IgD-negative memory B cell (primary cell): ENCODE results near the gene HIP1. TPM values are rescaled to one million over a fixed set of nuclear protein-coding genes. Genes with fewer than 3 reads are reported as not detected.
A peak's percentile ranks its signal among the peaks of the same experiment; 100 is the strongest.

Experiments
- H3K27ac Mint-ChIP-seq, 3 donors: one replicate each; pipeline ENCODE4 v1.8.0; 2020 to 2022; ENCODE audit warnings: mild to moderate bottlenecking in 3 of 3, mixed read lengths in 3 of 3, moderate library complexity in 1 of 3
- H3K27me3 Mint-ChIP-seq: one replicate; pipeline ENCODE4 v1.8.0; 2021; ENCODE audit warnings: mixed read lengths
- H3K36me3 Mint-ChIP-seq: one replicate; pipeline ENCODE4 v1.8.0; 2020; ENCODE audit warnings: mild to moderate bottlenecking, mixed read lengths
- H3K4me1 Mint-ChIP-seq, 3 donors: one replicate each; pipeline ENCODE4 v1.8.0; 2020 to 2022; ENCODE audit warnings: mixed read lengths in 3 of 3, mild to moderate bottlenecking in 1 of 3
- H3K4me3 Mint-ChIP-seq, 4 donors: one replicate each; pipeline ENCODE4 v1.8.0; 2020 to 2022; ENCODE audit warnings: mild to moderate bottlenecking in 4 of 4, mixed read lengths in 4 of 4, moderate library complexity in 3 of 4
- H3K9me3 Mint-ChIP-seq, 3 donors: one replicate each; pipeline ENCODE4 v1.8.0; 2020 to 2021; ENCODE audit warnings: mixed read lengths in 3 of 3, mild to moderate bottlenecking in 1 of 3
- polyA plus RNA-seq: library from polyadenylated mRNA; unstranded; fragments of 300-500 nt; fragmentation: Illumina TruSeq; gene quantifications from one replicate; pipeline ENCODE4 v1.2.3, GENCODE V29; 2021

Gene HIP1
- polyA plus RNA-seq, 1 donor from 2014 or later = 3.4 TPM

DNA sequence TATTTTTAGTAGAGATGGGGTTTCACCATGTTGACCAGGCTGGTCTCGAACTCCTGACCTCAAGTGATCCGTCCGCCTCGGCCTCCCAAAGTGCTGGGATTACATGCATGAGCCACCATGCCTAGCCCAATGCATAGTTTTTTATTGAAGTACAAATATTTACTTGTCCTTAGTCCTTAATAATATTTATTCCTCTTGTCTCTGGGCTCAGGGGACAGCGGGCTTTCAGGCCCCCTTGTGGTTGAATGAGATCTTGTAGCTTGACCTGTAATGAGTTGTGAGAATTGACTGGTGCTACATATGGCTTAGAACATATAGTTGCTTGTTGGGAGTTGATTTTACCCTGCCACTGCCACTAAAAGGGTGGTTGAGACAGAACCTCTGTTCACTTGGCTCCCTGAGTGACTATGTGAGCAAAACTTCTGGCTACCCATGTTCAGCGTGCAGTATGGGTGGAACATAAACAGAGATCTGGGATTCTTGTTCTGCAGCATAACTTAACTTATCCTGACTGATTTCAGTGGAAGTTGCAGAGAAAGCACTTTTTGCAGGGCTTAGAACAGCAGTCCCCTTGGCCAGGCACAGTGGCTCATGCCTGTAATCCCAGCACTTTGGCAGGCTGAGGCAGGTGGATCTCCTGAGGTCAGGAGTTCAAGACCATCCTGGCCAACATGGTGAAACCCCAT lies 18.4 kb upstream of the HIP1 start:
- Mint-ChIP-seq H3K9me3 (no peaks in the 10 kb centered on the region), H3K27ac (no peak overlapping the region), H3K4me3 (no peak overlapping the region), H3K4me1 (peaks cover 0 to 5% (median 3%) of the 10 kb centered on the region in 3 donors), H3K36me3 (no peaks in the 10 kb centered on the region), H3K27me3 (no peaks in the 10 kb centered on the region)

- no peak overlapping the region for H3K27ac Mint-ChIP-seq
- peaks cover 0 to 5% (median 3%) of the 10 kb centered on the region in 3 donors for H3K4me1 Mint-ChIP-seq
- H3K36me3 Mint-ChIP-seq = no peaks in the 10 kb centered on the region
Measured at GRCh38 chr7:75756206-75756990, 17.7 kb upstream of the HIP1 start.

DNA sequence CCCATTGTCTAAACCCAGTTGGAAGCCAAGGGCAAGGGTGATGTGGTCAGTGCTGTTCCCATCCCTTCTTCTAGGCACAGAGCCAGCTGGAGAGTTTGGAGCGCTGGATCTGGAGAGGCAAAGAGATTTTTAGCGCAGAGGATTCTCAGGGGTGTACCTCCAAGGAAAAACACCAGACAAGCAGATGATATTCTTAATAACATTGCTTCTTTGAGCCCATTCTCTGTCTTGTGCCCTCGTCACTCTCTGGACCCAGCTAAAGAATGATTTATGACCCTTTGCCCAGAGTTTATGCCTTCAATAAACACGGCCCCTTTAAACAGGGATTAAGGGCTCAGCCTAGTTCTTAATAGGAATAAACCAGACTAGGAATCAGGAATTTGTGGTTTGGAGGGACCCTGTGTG lies 4.7 kb upstream of the HIP1 start:
- Mint-ChIP-seq H3K27ac (peak overlapping the region in 2 of 3 donors; percentile 2 to 53), H3K36me3 (peaks cover 1% of the 10 kb centered on the region), H3K4me1 (peaks cover 16 to 20% (median 16%) of the 10 kb centered on the region in 3 donors), H3K9me3 (no peaks in the 10 kb centered on the region), H3K4me3 (peak overlapping the region in 1 of 4 donors; percentile 6), H3K27me3 (no peaks in the 10 kb centered on the region)

More at GRCh38 chr7:75756206-75756990, 17.7 kb upstream of the HIP1 start:
- no peaks in the 10 kb centered on the region for H3K27me3 Mint-ChIP-seq
- H3K9me3 Mint-ChIP-seq = no peaks in the 10 kb centered on the region
- no peak overlapping the region for H3K4me3 Mint-ChIP-seq

GRCh38 chr7:75740846-75741497 lies 2.2 kb upstream of the HIP1 start:
- Mint-ChIP-seq H3K36me3 (peaks cover 1% of the 10 kb centered on the region), H3K4me3 (peak overlapping the region; percentile 73 to 95 (median 82)), H3K27ac (peak overlapping the region; percentile 5 to 94 (median 61)), H3K4me1 (peaks cover 17 to 20% (median 19%) of the 10 kb centered on the region in 3 donors), H3K27me3 (no peaks in the 10 kb centered on the region), H3K9me3 (no peaks in the 10 kb centered on the region)

- Mint-ChIP-seq H3K4me1 (peaks cover 15 to 19% (median 17%) of the 10 kb centered on the region in 3 donors), H3K27ac (peak overlapping the region; percentile 88 to 99 (median 91)), H3K4me3 (peak overlapping the region; percentile 95 to 99 (median 98)), H3K36me3 (peaks cover 1% of the 10 kb centered on the region), H3K9me3 (no peaks in the 10 kb centered on the region), H3K27me3 (no peaks in the 10 kb centered on the region)
Measured at GRCh38 chr7:75739796-75740672, 1.3 kb upstream of the HIP1 start.

DNA sequence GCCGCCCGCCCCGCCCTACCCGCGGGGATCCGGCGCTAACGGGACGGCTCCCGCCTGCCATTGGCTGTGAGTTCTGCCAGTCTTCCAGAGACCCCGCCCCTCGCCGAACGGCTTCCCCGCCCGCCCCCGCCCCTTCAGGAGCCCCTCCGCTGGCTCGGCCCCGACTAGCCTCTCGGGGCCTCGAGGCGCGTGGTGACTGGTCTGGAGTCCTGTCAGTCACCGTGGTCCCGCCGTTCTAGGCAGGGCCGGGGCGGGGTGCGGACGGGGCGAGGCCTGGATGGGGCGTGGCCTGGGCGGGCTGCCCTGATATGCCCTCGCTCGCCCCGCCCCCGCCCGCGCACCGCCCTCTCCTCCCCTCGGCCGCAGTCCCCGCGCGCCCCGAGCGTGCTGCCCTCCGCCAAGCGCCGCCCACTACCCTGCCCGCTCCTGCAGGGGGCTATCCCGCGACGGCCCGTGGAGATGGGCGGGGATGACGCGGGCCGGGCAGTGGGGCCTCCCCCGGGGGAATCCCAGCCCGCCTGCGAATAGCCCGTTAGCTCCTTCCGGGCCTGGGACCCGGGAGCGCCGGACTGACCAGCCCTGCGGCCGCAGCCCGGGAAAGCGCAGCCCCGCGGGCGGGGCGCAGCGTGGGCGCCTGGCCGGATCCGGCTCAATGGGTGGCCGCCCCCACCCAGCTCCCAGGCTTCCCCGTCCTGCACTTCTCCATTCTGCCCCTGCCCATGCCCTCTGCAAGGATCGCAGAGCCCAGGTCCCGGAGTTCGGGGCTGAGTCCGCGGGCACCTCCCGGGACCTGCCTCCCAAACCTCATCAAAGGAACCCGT lies 444 bp upstream of the HIP1 start:
- Mint-ChIP-seq H3K27me3 (no peaks in the 10 kb centered on the region), H3K27ac (peak overlapping the region; percentile 88 to 99 (median 91)), H3K4me3 (peak overlapping the region; percentile 95 to 99 (median 98)), H3K4me1 (peaks cover 14 to 21% (median 19%) of the 10 kb centered on the region in 3 donors), H3K36me3 (peaks cover 1% of the 10 kb centered on the region), H3K9me3 (no peaks in the 10 kb centered on the region)

- Mint-ChIP-seq H3K36me3 (peaks cover 2% of the 10 kb centered on the region), H3K27ac (peak overlapping the region in 2 of 3 donors; percentile 74 to 78), H3K9me3 (no peaks in the 10 kb centered on the region), H3K4me3 (peak overlapping the region; percentile 87 to 97 (median 96)), H3K27me3 (no peaks in the 10 kb centered on the region), H3K4me1 (peaks cover 14 to 26% (median 21%) of the 10 kb centered on the region in 3 donors)
Measured at GRCh38 chr7:75737856-75738603, 711 bp downstream of the HIP1 start.

GRCh38 chr7:75735581-75736350 lies 3.0 kb downstream of the HIP1 start:
- Mint-ChIP-seq H3K27ac (peak overlapping the region in 1 of 3 donors; percentile 18), H3K4me3 (peak overlapping the region in 1 of 4 donors; percentile 41), H3K36me3 (peaks cover 2% of the 10 kb centered on the region), H3K4me1 (peaks cover 10 to 21% (median 14%) of the 10 kb centered on the region in 3 donors), H3K9me3 (no peaks in the 10 kb centered on the region), H3K27me3 (no peaks in the 10 kb centered on the region)

GRCh38 chr7:75734586-75735458 lies 3.9 kb downstream of the HIP1 start:
- no peaks in the 10 kb centered on the region for H3K9me3 Mint-ChIP-seq
- peaks cover 2% of the 10 kb centered on the region for H3K36me3 Mint-ChIP-seq

GRCh38 chr7:75732764-75733630 lies 5.7 kb downstream of the HIP1 start:
- peaks cover 10 to 17% (median 15%) of the 10 kb centered on the region in 3 donors for H3K4me1 Mint-ChIP-seq

More at GRCh38 chr7:75734586-75735458, 3.9 kb downstream of the HIP1 start:
- H3K4me3 Mint-ChIP-seq = peak overlapping the region in 1 of 4 donors; percentile 48
- peaks cover 6 to 16% (median 11%) of the 10 kb centered on the region in 3 donors for H3K4me1 Mint-ChIP-seq
- H3K27me3 Mint-ChIP-seq = no peaks in the 10 kb centered on the region
- no peak overlapping the region for H3K27ac Mint-ChIP-seq

DNA sequence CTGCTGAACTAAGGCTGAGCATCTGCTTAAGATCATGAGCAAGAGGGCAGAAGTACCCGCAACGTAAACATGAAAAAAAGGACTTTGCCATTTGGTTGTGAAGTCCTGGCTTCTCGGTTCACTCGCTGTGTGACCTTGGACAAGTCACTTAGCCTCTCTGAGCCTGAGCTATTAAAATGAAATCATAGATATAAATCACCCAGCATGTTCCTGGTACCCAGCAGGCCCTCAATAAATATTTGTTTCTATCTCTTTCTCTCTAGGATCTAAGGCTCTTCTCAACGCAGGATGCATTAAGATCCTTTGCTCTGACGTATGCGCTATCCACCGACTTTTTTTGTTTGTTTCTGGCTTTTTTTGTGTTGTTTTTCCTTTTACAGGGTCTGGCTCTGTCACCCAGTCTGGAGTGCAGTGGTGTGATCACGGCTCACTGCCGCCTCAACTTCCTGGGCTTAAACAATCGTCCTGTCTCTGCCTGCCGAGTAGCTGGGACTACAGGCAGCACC lies 6.7 kb downstream of the HIP1 start:
- no peaks in the 10 kb centered on the region for H3K9me3 Mint-ChIP-seq
- H3K4me1 Mint-ChIP-seq = peaks cover 13 to 20% (median 16%) of the 10 kb centered on the region in 3 donors
- H3K4me3 Mint-ChIP-seq = no peak overlapping the region
- peaks cover 2% of the 10 kb centered on the region for H3K36me3 Mint-ChIP-seq
- H3K27me3 Mint-ChIP-seq = no peaks in the 10 kb centered on the region
- no peak overlapping the region for H3K27ac Mint-ChIP-seq

More at GRCh38 chr7:75732764-75733630, 5.7 kb downstream of the HIP1 start:
- peaks cover 2% of the 10 kb centered on the region for H3K36me3 Mint-ChIP-seq
- no peaks in the 10 kb centered on the region for H3K27me3 Mint-ChIP-seq
- H3K4me3 Mint-ChIP-seq = no peak overlapping the region
- no peak overlapping the region for H3K27ac Mint-ChIP-seq
- no peaks in the 10 kb centered on the region for H3K9me3 Mint-ChIP-seq
